ENCODE results near the gene CSTPP1.
"Not testable (repeated sequence)": the region's sequence is repeated elsewhere in the genome, so short reads cannot be mapped to it uniquely, and the experiment has no call there.

CSTPP1 gene

GRCh38 chr11:46952553-46952952 is 16.0 kb downstream of the CSTPP1 start:
- DNase-seq (ENCODE audit: low read depth in 2 of 2, low spot score in 1 of 2), result no peak

GRCh38 chr11:46953093-46953492 is 16.5 kb downstream of the CSTPP1 start:
- no peak for DNase-seq (ENCODE audit: low read depth in 2 of 2, low spot score in 1 of 2)

- no peak for DNase-seq (ENCODE audit: low read depth in 2 of 2, low spot score in 1 of 2)
Observed at GRCh38 chr11:46958777-46959176, 22.2 kb downstream of the CSTPP1 start.

- no peak for DNase-seq (ENCODE audit: low read depth in 2 of 2, low spot score in 1 of 2)
Observed at GRCh38 chr11:46961041-46961440, 24.5 kb downstream of the CSTPP1 start.

- DNase-seq (ENCODE audit: low read depth in 2 of 2, low spot score in 1 of 2), result not testable (repeated sequence)
Observed at GRCh38 chr11:46961886-46962285, 25.3 kb downstream of the CSTPP1 start.

- DNase-seq (ENCODE audit: low read depth in 2 of 2, low spot score in 1 of 2), result no peak
Observed at GRCh38 chr11:46963844-46964243, 27.3 kb downstream of the CSTPP1 start.

GRCh38 chr11:46966773-46967172 is 30.2 kb downstream of the CSTPP1 start:
- DNase-seq (ENCODE audit: low read depth in 2 of 2, low spot score in 1 of 2), result no peak

- DNase-seq (ENCODE audit: low read depth in 2 of 2, low spot score in 1 of 2), result no peak
Observed at GRCh38 chr11:46967962-46968361, 31.4 kb downstream of the CSTPP1 start.

- no peak for DNase-seq (ENCODE audit: low read depth in 2 of 2, low spot score in 1 of 2)
Observed at GRCh38 chr11:46969379-46969778, 32.8 kb downstream of the CSTPP1 start.

- DNase-seq (ENCODE audit: low read depth in 2 of 2, low spot score in 1 of 2), result no peak
Observed at GRCh38 chr11:46970913-46971625, 34.5 kb downstream of the CSTPP1 start.

- DNase-seq (ENCODE audit: low read depth in 2 of 2, low spot score in 1 of 2), result no peak
Observed at GRCh38 chr11:46972343-46972742, 35.8 kb downstream of the CSTPP1 start.

GRCh38 chr11:46972821-46973220 is 36.3 kb downstream of the CSTPP1 start:
- no peak for DNase-seq (ENCODE audit: low read depth in 2 of 2, low spot score in 1 of 2)

GRCh38 chr11:46976182-46976854 is 39.8 kb downstream of the CSTPP1 start:
- no peak for DNase-seq (ENCODE audit: low read depth in 2 of 2, low spot score in 1 of 2)

GRCh38 chr11:46977038-46977813 is 40.7 kb downstream of the CSTPP1 start:
- DNase-seq (ENCODE audit: low read depth in 2 of 2, low spot score in 1 of 2), result no peak

- no peak for DNase-seq (ENCODE audit: low read depth in 2 of 2, low spot score in 1 of 2)
Observed at GRCh38 chr11:46978005-46978491, 41.5 kb downstream of the CSTPP1 start.

- DNase-seq (ENCODE audit: low read depth in 2 of 2, low spot score in 1 of 2), result no peak
Observed at GRCh38 chr11:46979358-46979757, 42.8 kb downstream of the CSTPP1 start.

- DNase-seq (ENCODE audit: low read depth in 2 of 2, low spot score in 1 of 2), result no peak
Observed at GRCh38 chr11:46981436-46981835, 44.9 kb downstream of the CSTPP1 start.

GRCh38 chr11:46982797-46983452 is 46.4 kb downstream of the CSTPP1 start:
- DNase-seq (ENCODE audit: low read depth in 2 of 2, low spot score in 1 of 2), result no peak

- no peak for DNase-seq (ENCODE audit: low read depth in 2 of 2, low spot score in 1 of 2)
Observed at GRCh38 chr11:46983598-46983997, 47.0 kb downstream of the CSTPP1 start.

GRCh38 chr11:46984548-46984947 is 48.0 kb downstream of the CSTPP1 start:
- no peak for DNase-seq (ENCODE audit: low read depth in 2 of 2, low spot score in 1 of 2)

GRCh38 chr11:46984987-46985386 is 48.4 kb downstream of the CSTPP1 start:
- DNase-seq (ENCODE audit: low read depth in 2 of 2, low spot score in 1 of 2), result no peak

Measured in stimulated activated CD8-positive, alpha-beta memory T cell treated with anti-CD3 and anti-CD28 coated beads, Interleukin-4, amount 100 ng/mL, for 4 hours (primary cell).